GM21529 (cell line): Measurements from ENCODE around the gene MSL2.
"Not testable (repeated sequence)": the region's sequence is repeated elsewhere in the genome, so short reads cannot be mapped to it uniquely, and the experiment has no call there.

ENCODE experiments used
- ATAC-seq: cut with Tn5 transposase; IDR thresholded peaks from one replicate; pipeline ENCODE4 v1.9.1; 2021; ENCODE audit not compliant: unreplicated experiment

Gene MSL2

GRCh38 chr3:136192831-136193230 lies 3.3 kb downstream of the MSL2 start:
- ATAC-seq: no peak

GRCh38 chr3:136192195-136192594 lies 3.9 kb downstream of the MSL2 start:
- not testable (repeated sequence) for ATAC-seq

DNA sequence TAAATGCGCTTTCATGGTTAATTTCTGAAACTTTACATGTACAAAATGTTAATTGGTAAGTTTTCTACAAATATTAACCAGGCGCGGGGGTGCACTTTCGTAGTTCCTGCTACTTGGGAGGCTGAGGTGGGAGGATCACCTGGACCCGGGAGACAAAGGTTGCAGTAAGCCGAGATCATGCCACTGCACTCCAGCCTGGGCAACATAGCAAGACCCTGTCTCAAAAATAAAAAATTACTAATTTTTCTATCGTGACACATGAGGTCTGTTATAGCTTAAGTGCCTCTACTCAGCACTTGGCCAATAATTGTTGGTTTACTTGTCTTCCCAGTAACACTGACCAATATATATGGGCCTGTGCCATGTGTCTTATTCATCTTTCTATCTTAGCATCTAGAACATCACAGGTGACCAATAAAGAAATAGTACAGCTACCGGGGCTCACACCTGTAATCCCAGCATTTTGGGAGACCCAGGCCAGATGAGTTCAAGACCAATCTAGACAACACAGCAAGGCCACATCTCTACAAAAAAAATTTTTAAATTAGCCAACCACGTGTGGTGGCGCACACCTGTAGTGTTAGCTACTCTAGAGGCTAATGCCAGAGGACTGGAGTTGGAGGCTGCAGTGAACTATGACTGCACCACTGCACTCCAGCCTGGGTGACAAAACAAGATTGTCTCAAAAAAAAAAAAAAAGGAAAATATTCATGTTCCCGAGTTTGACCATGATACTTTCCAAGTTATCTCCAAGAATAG lies 6.1 kb downstream of the MSL2 start:
- ATAC-seq: no peak

DNA sequence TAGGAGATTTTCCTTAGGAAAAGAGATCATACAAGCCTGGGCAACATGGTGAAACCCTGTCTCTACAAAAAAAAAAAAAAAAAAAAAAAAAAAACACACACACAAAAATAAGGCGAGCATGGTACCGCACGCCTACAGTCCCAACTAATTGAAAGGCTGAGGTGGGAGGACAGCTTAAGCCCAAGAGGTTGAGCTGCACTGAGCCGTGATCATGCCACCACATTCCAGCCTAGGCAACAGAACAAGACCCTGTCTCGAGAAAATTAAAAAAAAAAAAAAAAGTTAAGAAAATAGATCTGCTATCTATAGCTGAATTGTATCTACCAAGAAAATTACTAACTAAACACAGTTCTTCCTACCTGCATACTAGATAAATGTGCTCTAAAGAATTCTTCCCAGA lies 7.1 kb downstream of the MSL2 start:
- no peak for ATAC-seq

- no peak for ATAC-seq
These were observed 8.3 kb downstream of the MSL2 start for GRCh38 chr3:136187868-136188267.

GRCh38 chr3:136186846-136187245 lies 9.3 kb downstream of the MSL2 start:
- ATAC-seq: no peak

- ATAC-seq: peak; percentile 57
These were observed 9.8 kb downstream of the MSL2 start for GRCh38 chr3:136186344-136186743.

DNA sequence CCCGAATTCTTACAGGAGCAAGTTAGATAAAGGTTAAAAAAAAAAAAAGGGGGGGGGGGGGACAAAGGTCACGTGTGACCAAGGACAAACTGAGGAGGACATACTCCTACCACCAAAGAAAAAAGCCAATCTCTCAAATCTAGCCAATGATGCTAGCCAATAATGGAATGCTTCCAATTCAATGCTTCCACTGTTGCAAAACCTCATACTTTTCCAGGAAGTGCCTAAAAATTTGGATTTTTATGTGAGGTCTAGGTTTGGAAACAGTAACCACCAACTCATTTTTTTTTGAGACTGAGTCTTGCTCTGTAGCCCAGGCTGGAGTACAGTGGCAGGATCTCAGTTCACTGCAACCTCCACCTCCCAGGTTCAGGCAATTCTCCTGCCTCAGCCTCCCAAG lies 11.4 kb downstream of the MSL2 start:
- ATAC-seq: no peak

DNA sequence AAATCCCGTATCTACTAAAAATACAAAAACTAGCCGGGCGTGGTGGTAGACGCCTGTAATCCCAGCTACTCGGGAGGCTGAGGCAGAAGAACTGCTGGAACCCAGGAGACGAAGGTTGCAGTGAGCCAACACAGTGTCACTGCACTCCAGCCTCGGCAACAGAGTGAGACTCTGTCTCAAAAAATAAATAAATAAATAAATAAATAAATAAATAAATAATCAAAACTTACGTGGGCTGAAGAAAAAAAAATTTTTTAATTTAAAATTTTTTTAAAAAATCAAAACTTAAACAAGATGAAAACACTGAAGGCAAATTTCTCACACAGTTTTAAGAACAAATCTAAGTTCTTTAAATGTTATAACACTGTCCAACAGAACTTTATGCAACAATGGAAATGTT lies 14.4 kb downstream of the MSL2 start:
- no peak for ATAC-seq

DNA sequence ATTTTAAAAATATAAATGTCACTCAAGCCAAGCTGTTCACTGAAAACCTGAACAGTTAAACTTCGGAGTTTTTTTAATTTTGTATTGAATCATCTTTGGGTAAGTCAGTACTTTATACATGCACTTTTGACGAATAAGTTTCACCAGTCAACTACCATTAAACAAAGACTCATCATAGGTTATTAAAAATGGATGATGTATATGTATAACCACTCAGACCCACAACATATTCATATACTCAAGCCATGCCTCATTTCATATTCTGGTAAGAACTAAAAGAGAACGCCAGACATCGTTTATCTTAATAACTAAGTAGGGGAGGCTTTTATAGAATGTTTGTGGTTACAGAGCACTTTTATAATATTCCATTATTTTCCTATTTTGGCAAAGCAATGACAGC lies 18.3 kb downstream of the MSL2 start:
- ATAC-seq: no peak

- no peak for ATAC-seq
These were observed 22.1 kb downstream of the MSL2 start for GRCh38 chr3:136173939-136174490.

- no peak for ATAC-seq
These were observed 25.0 kb downstream of the MSL2 start for GRCh38 chr3:136171097-136171542.

DNA sequence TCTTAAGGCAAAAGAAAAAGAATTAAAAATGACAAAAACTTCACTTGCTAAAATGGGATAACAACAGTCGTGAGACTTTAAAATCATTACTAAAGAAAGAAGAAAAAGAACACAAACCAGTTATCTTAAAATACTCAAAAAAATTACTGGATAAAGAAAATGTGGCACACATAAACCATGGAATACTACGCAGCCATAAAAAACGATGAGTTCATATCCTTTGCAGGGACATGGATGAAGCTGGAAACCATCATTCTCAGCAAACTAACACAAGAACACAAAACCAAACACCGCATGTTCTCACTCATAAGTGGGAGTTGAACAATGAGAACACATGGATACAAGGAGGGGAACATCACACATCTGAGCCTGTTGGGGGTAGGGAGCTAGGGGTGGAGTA lies 27.9 kb downstream of the MSL2 start:
- ATAC-seq: not testable (repeated sequence)

GRCh38 chr3:136166507-136166906 lies 29.6 kb downstream of the MSL2 start:
- no peak for ATAC-seq

GRCh38 chr3:136163607-136164006 lies 32.5 kb downstream of the MSL2 start:
- ATAC-seq: not testable (repeated sequence)

- ATAC-seq: no peak
These were observed 33.8 kb downstream of the MSL2 start for GRCh38 chr3:136162322-136162721.

- ATAC-seq: no peak
These were observed 34.6 kb downstream of the MSL2 start for GRCh38 chr3:136161516-136161915.

DNA sequence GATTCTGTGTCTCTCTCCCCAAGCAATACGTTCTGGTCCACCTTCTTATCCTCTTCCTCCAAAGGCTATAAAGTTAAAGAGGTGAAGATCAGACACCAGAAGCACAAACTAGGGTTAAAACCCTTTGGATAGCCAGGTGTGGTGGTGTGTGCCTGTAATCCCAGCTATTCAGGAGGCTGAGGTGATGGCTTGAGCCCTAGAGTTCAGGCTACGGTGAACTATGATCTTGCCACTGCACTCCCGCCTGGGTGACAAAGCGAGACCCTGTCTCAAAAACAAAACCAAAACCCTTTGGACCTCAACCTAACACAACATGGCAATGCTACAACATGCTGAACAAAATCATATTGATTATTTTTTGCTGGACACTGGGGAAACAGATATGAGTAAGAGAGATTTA lies 43.2 kb downstream of the MSL2 start:
- ATAC-seq: no peak

DNA sequence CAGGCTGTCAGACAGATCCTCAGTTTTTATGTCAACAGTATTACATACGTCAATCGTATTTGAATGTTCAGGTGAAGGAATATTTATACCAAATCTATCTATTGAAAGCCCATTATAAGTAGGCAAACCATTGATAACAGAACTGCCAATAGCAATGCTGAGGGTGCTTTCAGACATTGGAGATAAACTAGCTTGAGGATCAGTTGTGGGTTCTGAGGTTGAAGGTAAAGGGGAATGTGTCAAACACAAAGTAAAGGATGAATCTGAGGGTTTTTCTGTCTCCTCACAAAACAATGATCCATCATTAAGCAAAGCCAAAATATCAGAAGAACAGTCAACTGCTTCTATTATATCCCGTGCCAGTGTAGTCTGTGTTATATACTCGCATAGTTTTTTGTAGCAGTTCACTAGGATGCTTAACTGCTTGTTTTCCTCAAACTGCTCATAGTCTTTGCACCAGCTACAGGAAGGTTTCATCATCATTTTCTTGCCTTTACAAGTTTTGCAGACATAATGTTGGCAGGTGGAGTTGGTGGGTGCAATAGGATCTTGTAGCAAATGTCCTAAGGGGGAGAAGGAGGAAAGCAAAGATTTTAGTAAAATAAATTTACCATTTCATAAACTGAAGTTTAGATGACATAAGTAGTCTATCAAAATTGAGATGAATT lies 43.8 kb downstream of the MSL2 start:
- no peak for ATAC-seq

DNA sequence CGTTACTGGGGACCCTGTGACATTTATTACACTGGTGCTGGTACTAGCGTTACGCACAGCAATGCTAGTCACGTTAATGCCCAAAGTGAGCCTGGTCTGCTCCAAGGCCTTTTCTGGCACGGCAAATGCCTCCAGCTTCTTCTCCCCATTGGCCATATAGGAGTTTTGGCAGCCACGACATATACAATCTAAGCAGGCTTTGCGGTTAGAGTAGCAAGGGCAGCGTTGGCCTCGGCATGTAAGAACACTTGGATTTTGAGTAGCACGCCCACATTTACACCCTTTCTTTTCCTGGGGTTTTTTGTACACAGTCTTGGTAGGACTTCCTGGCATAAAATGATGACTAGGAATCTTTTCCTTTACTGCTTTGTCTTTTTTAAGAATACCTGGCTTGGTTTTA lies 44.9 kb downstream of the MSL2 start:
- no peak for ATAC-seq

DNA sequence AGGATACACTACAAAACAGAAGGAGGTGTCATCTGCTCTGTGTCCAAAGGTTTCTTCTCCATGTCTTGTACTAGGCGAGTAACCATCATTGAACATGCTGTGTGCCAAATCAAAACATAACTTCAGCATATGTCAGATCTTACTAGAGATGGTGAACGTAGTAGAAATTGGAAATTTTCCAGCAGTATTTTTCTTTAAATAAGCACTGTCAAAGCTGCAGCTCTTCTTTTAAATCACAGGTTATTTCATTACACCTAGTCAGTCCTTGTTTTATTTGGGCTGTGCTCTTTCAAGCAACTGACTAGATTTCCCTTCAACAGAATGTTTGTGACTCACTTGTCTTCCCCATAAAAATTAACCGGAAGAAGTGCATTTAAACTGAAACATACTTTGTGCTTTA lies 46.5 kb downstream of the MSL2 start:
- ATAC-seq: no peak

DNA sequence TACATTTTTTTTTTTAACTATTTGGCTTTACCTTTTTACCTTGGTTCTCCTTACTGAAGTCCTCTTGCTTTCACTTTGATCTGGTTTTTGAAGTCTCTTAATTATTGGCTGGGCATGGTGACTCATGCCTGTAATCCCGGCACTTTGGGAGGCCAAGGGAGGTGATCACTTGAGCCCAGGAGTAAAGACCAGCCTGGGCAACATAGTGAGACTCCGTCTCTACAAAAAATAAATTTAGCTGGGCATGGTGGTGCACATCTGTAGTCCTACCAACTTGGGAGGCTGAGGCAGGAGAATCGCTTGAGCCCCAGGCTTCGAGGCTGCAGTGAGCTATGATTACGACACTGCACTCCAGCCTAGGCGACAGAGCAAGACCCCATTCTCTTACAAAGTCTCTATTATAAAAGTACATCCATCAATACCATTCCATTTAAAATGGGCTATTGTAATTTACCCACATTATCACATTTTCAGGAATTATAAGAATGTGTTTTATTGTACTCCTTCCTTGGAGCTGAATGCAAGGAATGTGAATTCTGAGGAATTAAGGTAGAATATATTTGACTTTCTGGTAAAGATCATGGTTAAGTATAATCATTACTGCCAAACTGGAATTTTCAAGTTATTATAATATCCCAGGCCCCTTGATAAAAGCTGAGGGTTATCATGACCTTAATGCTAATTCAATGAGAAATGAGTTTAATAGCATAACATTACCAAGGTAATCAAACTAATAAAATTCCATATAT lies 49.0 kb downstream of the MSL2 start:
- ATAC-seq: no peak
